H1 (cell line): ENCODE measurements around the gene DARS1.

Experiments
- BCL11A ChIP-seq, 2 experiments: IDR thresholded peaks; one replicate each; pipeline ENCODE4 v1.6.1; 2011; ENCODE audit warnings: low read depth in 2 of 2, low read length in 2 of 2, mild to moderate bottlenecking in 2 of 2
- CTCF ChIP-seq, 3 experiments: IDR thresholded peaks; 1 replicate in 2 of 3; 2 replicates in 1 of 3; pipeline versions ENCODE4 v1.5.1 to v1.6.1; 2011; ENCODE audit warnings: low read length in 3 of 3, mild to moderate bottlenecking in 3 of 3, inconsistent platforms in 2 of 3, low read depth in 1 of 3, moderate library complexity in 1 of 3; ENCODE audit not compliant: insufficient read depth in 1 of 3; ENCODE audit errors: control extremely low read depth in 1 of 3
- EP300 ChIP-seq, 2 experiments: IDR thresholded peaks; 1 replicate in 1 of 2; 2 replicates in 1 of 2; pipeline ENCODE4 v1.6.1; 2011 to 2012; ENCODE audit warnings: low read depth in 2 of 2, low read length in 2 of 2, mild to moderate bottlenecking in 2 of 2, borderline replicate concordance in 1 of 2, inconsistent platforms in 1 of 2, moderate library complexity in 1 of 2
- HDAC2 ChIP-seq, 2 experiments: fragments of 300-600 bp in 1 of 2; sonication (generic) in 1 of 2; IDR thresholded peaks; 2 replicates each; pipeline ENCODE4 v1.6.1; 2011 to 2012; ENCODE audit warnings: low read depth in 2 of 2, low read length in 2 of 2, mild to moderate bottlenecking in 2 of 2, moderate library complexity in 2 of 2, borderline replicate concordance in 1 of 2, inconsistent platforms in 1 of 2
- HDAC6 ChIP-seq: IDR thresholded peaks from one replicate; pipeline ENCODE4 v1.7.1; 2012; ENCODE audit warnings: low read depth, mild to moderate bottlenecking, inconsistent platforms, low read length, moderate library complexity
- MAX ChIP-seq: IDR thresholded peaks from 2 replicates; pipeline ENCODE4 v1.6.1; 2012; ENCODE audit warnings: inconsistent platforms
- POLR2AphosphoS5 ChIP-seq: IDR thresholded peaks from 2 replicates; pipeline ENCODE4 v1.6.1; 2011; ENCODE audit warnings: low read depth, low read length

GRCh38 chr2:135962366-135963123 lies 22.9 kb downstream of the DARS1 start:
- TF ChIP-seq CTCF (IDR thresholded peaks at IDR 0.05; ENCODE audit: control extremely low read depth in 1 of 3, insufficient read depth in 1 of 3, low read depth in 1 of 3, low read length in 3 of 3): no peak
- no peak for TF ChIP-seq MAX
- TF ChIP-seq HDAC2 (IDR thresholded peaks at IDR 0.05; ENCODE audit: borderline replicate concordance in 1 of 2, low read depth in 2 of 2, low read length in 2 of 2): no peak
- no peak for TF ChIP-seq EP300 (IDR thresholded peaks at IDR 0.05; ENCODE audit: borderline replicate concordance in 1 of 2, low read depth in 2 of 2, low read length in 2 of 2)
- TF ChIP-seq POLR2AphosphoS5: no peak
- TF ChIP-seq HDAC6: no peak
- TF ChIP-seq BCL11A (IDR thresholded peaks at IDR 0.05; ENCODE audit: low read depth in 2 of 2, low read length in 2 of 2): no peak
